Measurements from ENCODE around the gene MCM10.

DNA sequence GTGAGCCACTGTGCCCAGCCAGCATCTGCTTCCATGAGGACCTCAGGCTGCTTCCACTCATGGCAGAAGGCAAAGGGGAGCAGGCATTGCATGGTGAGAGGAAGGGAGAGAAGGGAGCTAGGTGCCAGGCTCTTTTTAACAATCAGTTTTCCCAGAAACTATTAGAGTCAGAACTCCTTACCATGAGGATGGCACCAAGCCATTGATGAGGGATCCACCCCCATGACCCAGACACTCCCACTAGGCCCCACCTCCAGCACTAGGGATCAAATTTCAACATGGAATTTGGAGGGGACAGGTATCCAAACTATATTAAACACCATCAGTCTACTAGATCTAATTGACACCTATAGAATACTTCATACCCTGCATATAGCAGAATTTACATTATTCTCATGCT lies 14.2 kb upstream of the MCM10 start:
- TF ChIP-seq CTCF (IDR thresholded peaks at IDR 0.05; ENCODE audit: insufficient read depth, low read depth, low read length) (no peak), EZH2 (IDR thresholded peaks at IDR 0.05; ENCODE audit: insufficient read depth, low read length) (no peak)
